ENCODE results near the gene FAM131A. TPM values are rescaled to one million over a fixed set of nuclear protein-coding genes. Genes with fewer than 3 reads are reported as not detected.

The FAM131A gene
- total RNA-seq, 1 experiment from 2014 or later = 14.4 TPM

DNA sequence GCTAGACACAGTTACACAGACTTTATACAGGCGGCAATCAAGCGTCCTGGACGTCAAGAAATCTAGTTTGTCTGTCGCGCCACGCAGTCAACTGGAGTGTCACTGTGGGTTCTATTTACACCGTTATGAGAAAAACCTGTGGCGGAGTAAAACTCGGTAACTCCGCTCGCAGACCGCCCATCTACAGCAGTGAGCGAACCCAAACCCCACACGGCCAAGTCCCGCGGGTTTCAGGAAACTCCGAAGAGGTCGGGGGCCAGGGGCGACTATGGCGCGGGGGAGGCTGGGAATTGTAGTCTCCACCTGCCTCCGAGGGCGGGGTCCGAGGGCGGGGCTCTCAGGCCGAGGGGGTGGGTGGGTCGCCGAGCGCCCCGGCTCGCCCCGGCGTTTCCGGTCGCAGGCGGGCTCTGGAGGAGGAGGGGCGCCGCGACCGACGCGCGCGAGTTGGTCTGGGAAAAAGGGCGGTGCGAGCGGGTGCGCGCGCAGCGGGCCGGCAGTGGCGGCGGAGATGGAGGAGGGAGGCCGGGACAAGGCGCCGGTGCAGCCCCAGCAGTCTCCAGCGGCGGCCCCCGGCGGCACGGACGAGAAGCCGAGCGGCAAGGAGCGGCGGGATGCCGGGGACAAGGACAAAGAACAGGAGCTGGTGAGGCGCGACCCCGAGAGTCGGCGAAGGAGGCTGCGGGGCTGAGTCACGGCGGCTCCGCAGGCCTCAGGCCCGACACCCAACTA lies 38.5 kb upstream of the FAM131A start, which contains the start of gene PSMD2:
Gene PSMD2, plus strand, starts transcription at position 483 of the 729 bp plus-strand sequence. Its CDS starts 26 bp downstream, at position 509.
- Histone ChIP-seq H2AFZ (ENCODE audit: low read length) (no peak within 1 kb of the TSS), H4K8ac (replicated peaks; ENCODE audit: insufficient read length, low read depth, low read length) (no peak within 1 kb of the TSS), H3K9me3 (ENCODE audit: control insufficient read depth, low read depth, low read length) (no peaks in the 10 kb centered on the region), H2BK5ac (ENCODE audit: insufficient read length, low read length) (no peak within 1 kb of the TSS), H3K79me2 (ENCODE audit: insufficient read depth, low read length) (peaks cover 11% of the 10 kb centered on the region; the same call in 1 of the 2 replicates), H2BK20ac (ENCODE audit: low read depth, low read length, poor library complexity, severe bottlenecking) (no peak within 1 kb of the TSS), H3K9ac (ENCODE audit: extremely low read depth, insufficient read length, low read length) (peak within 1 kb of the TSS; percentile 89), H3T11ph (ENCODE audit: low read length) (no peak within 1 kb of the TSS), H2AK5ac (ENCODE audit: insufficient read length, low read length) (no peak within 1 kb of the TSS), H3K14ac (ENCODE audit: insufficient read depth, low read length) (peak within 1 kb of the TSS; percentile 77), H3K4ac (ENCODE audit: low read depth, low read length) (no peak within 1 kb of the TSS), H3K23me2 (ENCODE audit: insufficient read length, low read depth, low read length, poor library complexity, severe bottlenecking) (peaks cover 6% of the 10 kb centered on the region), H3K4me2 (ENCODE audit: insufficient read depth, insufficient read length, low read length) (peak within 1 kb of the TSS; percentile 74), H4K20me1 (ENCODE audit: control insufficient read depth, insufficient read depth, insufficient read length) (no peaks in the 10 kb centered on the region), H4K91ac (ENCODE audit: insufficient read length, low read depth, low read length) (no peak within 1 kb of the TSS), H4K5ac (ENCODE audit: insufficient read length, low read depth, low read length) (no peak within 1 kb of the TSS), H2BK15ac (ENCODE audit: low read depth, low read length) (no peak within 1 kb of the TSS), H3K27me3 (ENCODE audit: insufficient read depth, low read length) (no peaks in the 10 kb centered on the region), H2BK120ac (ENCODE audit: low read depth, low read length, poor library complexity, severe bottlenecking) (no peak within 1 kb of the TSS), H2BK12ac (ENCODE audit: insufficient read length, low read depth, low read length) (no peak within 1 kb of the TSS), H3K23ac (ENCODE audit: insufficient read length, low read depth, low read length) (no peak within 1 kb of the TSS), H3K56ac (ENCODE audit: insufficient read length, low read depth, low read length) (no peak within 1 kb of the TSS), H3K79me1 (ENCODE audit: insufficient read depth, low read depth, low read length, poor library complexity, severe bottlenecking) (no peaks in the 10 kb centered on the region), H3K18ac (ENCODE audit: insufficient read length, low read depth, low read length) (no peak within 1 kb of the TSS), H3K27ac (ENCODE audit: insufficient read length, low read depth, low read length) (no peak within 1 kb of the TSS), H3K4me1 (ENCODE audit: insufficient read depth, low read length) (no peaks in the 10 kb centered on the region)
- peak; percentile 97 for DNase-seq
- peaks cover 3% of the 10 kb centered on the region; the same call in 1 of the 2 replicates for H3K27me3 Mint-ChIP-seq (ENCODE audit: low read depth)
- peak within 1 kb of the TSS; percentile 96 to 99 for H3K4me3 Mint-ChIP-seq
- no CpG with 5 or more reads among the region's 78 CpGs for WGBS (ENCODE audit: extremely low coverage, insufficient read length, low lambda C conversion rate)
- H3K9me3 Mint-ChIP-seq = no peaks in the 10 kb centered on the region; a peak in 1 of 5 replicates
- H3K27ac Mint-ChIP-seq = peak within 1 kb of the TSS; percentile 88 to 90 (median 89)
- no peak for TF ChIP-seq CTCF (conservative IDR thresholded peaks at IDR 0.05)
- H3K36me3 Mint-ChIP-seq (ENCODE audit: insufficient read depth in 1 of 3, low read depth in 3 of 3) = peaks cover 36 to 45% (median 44%) of the 10 kb centered on the region in 3 experiments
- peaks cover 9 to 11% of the 10 kb centered on the region in 2 experiments for H3K4me1 Mint-ChIP-seq

Data from H9 (cell line).